Panc1 (cell line): ENCODE results near the gene MCU.

Source experiments
- CTCF ChIP-seq: fragments of 450-650 bp; IDR thresholded peaks from 2 replicates; pipeline ENCODE4 v1.5.1; 2017; ENCODE audit warnings: mild to moderate bottlenecking
- POLR2AphosphoS5 ChIP-seq: IDR thresholded peaks from 2 replicates; pipeline ENCODE4 v1.6.1; 2012; ENCODE audit warnings: mild to moderate bottlenecking, low read depth, low read length, moderate library complexity
- SIN3A ChIP-seq: IDR thresholded peaks from 2 replicates; pipeline ENCODE4 v1.6.1; 2012; ENCODE audit warnings: low read depth, mild to moderate bottlenecking, low read length, moderate library complexity, borderline replicate concordance; ENCODE audit not compliant: insufficient read depth

DNA sequence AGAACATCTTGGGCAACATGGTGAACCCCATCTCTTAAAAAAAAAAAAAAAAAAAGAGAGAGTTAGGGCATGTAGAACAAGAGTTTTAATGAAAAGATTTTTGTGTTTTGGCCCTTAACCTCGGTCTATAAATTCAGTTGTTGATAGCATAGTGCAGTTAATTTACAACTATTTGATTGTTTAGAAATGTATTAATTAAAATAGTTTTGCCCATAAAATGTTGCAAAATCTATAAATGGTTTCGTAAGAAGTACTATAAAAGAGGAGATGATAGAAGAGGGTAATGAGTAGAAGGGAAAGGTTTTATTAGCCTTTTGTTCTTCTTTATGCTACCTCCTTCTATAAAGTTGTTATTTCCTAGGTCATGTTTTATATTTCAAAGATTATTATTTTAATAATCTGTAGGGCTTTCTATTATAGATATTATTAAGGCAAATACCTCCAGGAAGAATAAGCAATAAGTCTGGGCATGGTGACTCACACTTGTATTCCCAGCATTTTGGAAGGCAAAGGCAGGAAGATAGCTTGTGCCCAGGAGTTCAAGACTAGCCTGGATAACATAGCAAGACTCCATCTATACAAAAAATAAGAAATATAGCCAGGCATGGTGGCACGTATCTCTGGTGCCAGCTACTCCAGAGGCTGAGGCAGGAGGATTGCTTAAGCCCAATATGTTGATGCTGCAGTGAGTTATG, 73.3 kb downstream of the MCU start:
- TF ChIP-seq CTCF (no peak), POLR2AphosphoS5 (no peak), SIN3A (no peak)
